ENCODE measurements around the gene DPH1.

Gene DPH1

DNA sequence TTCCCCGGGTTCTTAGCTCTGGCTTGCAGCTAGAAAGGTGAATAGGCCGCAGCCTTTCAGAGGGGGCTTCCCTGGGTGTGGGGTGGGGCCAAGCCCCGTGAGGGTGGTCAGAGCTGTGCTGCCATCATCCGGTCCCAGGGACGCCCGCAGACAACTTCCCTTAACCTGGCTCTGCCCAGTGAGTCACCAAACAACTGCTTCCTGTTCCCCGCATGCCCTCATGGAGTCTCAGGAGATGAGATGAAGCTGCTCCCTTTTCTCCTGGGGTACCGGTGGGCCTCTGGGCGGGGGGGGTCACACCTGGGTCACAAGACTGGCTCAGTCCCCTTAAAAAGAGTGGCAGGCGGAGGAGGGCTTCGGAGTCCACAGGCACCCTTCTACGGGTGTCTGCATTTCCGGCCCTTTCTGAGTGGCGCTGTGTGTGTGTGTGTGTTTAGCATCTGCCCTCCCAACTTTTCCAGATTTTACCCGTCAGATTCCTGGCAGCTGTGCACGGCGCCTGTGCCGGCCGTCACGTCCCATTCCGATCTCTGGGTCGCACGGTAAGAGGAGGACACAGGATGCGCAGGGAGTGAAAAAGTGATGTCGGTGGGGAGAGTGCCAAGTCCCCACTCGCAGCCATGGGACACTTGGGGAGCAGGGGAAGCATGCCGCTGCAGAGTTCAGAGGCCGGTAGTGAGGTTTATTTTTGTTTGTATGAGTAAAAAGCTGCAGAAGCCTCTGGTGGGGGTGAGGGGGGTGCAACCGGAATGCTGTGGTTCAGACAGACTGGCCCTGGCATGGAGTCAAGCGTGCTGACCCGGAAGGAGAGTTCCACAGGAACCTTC, 41.7 kb downstream of the DPH1 start:
- DNase-seq (ENCODE audit: low spot score) = no peak
- no peak overlapping the region for H3K4me3 ChIP-seq (ENCODE audit: severe bottlenecking)
- peaks cover 24% of the 10 kb centered on the region for H3K4me1 ChIP-seq (ENCODE audit: insufficient read depth, poor library complexity, severe bottlenecking)
- H3K36me3 ChIP-seq (ENCODE audit: low read depth) = peaks cover 5% of the 10 kb centered on the region; the same call in 1 of the 2 replicates
- ATAC-seq (ENCODE audit: low read depth) = no peak
- TF ChIP-seq, protein P1, sequence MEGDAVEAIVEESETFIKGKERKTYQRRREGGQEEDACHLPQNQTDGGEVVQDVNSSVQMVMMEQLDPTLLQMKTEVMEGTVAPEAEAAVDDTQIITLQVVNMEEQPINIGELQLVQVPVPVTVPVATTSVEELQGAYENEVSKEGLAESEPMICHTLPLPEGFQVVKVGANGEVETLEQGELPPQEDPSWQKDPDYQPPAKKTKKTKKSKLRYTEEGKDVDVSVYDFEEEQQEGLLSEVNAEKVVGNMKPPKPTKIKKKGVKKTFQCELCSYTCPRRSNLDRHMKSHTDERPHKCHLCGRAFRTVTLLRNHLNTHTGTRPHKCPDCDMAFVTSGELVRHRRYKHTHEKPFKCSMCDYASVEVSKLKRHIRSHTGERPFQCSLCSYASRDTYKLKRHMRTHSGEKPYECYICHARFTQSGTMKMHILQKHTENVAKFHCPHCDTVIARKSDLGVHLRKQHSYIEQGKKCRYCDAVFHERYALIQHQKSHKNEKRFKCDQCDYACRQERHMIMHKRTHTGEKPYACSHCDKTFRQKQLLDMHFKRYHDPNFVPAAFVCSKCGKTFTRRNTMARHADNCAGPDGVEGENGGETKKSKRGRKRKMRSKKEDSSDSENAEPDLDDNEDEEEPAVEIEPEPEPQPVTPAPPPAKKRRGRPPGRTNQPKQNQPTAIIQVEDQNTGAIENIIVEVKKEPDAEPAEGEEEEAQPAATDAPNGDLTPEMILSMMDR (IDR thresholded peaks at IDR 0.05; ENCODE audit: poor library complexity, severe bottlenecking) = no peak
- peak overlapping the region; percentile 9 for H3K27ac ChIP-seq (ENCODE audit: poor library complexity, severe bottlenecking)
- no peaks in the 10 kb centered on the region for H3K9me3 ChIP-seq (ENCODE audit: severe bottlenecking)
- H3K27me3 ChIP-seq (ENCODE audit: insufficient read depth, poor library complexity, severe bottlenecking) = no peaks in the 10 kb centered on the region

DNA sequence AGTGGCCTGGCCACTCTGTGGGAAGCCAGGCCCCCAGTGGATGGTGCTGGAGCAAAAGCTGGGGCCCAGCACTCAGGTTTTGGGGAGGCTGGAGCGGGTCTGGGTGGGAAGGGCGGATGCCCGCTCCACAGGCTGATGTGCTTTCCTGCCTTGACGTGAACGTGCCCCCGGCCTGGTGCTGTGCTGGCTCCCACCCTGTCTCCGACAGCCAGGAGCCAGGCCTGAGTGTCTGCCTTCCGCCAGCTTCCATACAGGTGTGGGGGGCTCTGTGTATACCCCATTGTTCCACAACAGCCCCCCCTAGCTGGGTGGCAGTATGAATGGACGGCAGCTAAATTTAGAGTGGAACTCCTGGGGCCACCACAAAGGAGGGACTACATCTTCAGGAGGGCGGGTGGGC, 45.0 kb downstream of the DPH1 start:
- Histone ChIP-seq H3K9me3 (ENCODE audit: severe bottlenecking) (no peaks in the 10 kb centered on the region), H3K4me1 (ENCODE audit: insufficient read depth, poor library complexity, severe bottlenecking) (peaks cover 6% of the 10 kb centered on the region), H3K27ac (ENCODE audit: poor library complexity, severe bottlenecking) (no peak overlapping the region), H3K36me3 (ENCODE audit: low read depth) (peaks cover 3% of the 10 kb centered on the region; the same call in 1 of the 2 replicates), H3K4me3 (ENCODE audit: severe bottlenecking) (no peak overlapping the region), H3K27me3 (ENCODE audit: insufficient read depth, poor library complexity, severe bottlenecking) (no peaks in the 10 kb centered on the region)
- DNase-seq (ENCODE audit: low spot score) = no peak
- TF ChIP-seq, protein P1 (IDR thresholded peaks at IDR 0.05; ENCODE audit: poor library complexity, severe bottlenecking) = no peak
- ATAC-seq (ENCODE audit: low read depth) = no peak

DNA sequence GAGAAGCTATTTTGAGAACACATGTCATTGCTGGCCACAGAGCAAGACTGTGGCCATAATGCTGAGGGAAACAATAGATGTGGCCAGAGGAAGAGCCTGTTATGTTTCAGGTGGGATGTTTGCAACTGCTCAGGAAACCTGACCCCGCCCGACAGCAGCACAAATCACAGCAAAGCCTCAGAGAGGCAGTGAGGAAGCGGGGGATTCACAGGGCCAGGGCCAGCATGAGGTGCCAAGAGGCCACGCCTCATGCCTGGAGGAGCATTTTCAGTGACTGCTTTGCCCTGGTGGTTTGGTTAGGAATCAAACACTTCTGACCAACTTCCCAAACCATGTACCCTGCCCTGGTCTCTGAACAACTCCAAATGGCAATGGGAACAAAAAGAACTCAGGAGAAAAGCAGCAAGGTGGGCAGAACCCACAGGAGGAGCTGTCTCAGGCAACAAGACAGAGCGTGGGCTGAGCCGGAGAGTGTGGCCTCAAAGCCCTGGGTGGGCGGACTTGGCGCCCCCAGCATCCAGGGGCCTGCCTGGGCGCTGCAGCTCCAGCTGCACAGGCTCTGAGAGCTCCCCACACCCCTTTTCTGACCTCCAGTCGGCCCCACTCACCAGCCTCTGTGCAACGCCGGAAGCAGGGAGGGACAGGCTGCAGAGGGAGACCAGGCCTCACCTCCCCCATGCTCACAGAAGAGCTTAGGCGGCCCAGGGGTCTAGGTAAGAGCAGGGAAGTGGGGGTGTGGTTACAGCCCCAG, 45.6 kb downstream of the DPH1 start:
- peak; percentile 62 for ATAC-seq (ENCODE audit: low read depth)
- no peaks in the 10 kb centered on the region for H3K27me3 ChIP-seq (ENCODE audit: insufficient read depth, poor library complexity, severe bottlenecking)
- H3K27ac ChIP-seq (ENCODE audit: poor library complexity, severe bottlenecking) = peak overlapping the region; percentile 8
- no peak for DNase-seq (ENCODE audit: low spot score)
- no peaks in the 10 kb centered on the region for H3K9me3 ChIP-seq (ENCODE audit: severe bottlenecking)
- TF ChIP-seq, protein P1 (IDR thresholded peaks at IDR 0.05; ENCODE audit: poor library complexity, severe bottlenecking) = no peak
- H3K4me1 ChIP-seq (ENCODE audit: insufficient read depth, poor library complexity, severe bottlenecking) = peaks cover 6% of the 10 kb centered on the region
- no peak overlapping the region for H3K4me3 ChIP-seq (ENCODE audit: severe bottlenecking)
- peaks cover 3% of the 10 kb centered on the region; the same call in 1 of the 2 replicates for H3K36me3 ChIP-seq (ENCODE audit: low read depth)

DNA sequence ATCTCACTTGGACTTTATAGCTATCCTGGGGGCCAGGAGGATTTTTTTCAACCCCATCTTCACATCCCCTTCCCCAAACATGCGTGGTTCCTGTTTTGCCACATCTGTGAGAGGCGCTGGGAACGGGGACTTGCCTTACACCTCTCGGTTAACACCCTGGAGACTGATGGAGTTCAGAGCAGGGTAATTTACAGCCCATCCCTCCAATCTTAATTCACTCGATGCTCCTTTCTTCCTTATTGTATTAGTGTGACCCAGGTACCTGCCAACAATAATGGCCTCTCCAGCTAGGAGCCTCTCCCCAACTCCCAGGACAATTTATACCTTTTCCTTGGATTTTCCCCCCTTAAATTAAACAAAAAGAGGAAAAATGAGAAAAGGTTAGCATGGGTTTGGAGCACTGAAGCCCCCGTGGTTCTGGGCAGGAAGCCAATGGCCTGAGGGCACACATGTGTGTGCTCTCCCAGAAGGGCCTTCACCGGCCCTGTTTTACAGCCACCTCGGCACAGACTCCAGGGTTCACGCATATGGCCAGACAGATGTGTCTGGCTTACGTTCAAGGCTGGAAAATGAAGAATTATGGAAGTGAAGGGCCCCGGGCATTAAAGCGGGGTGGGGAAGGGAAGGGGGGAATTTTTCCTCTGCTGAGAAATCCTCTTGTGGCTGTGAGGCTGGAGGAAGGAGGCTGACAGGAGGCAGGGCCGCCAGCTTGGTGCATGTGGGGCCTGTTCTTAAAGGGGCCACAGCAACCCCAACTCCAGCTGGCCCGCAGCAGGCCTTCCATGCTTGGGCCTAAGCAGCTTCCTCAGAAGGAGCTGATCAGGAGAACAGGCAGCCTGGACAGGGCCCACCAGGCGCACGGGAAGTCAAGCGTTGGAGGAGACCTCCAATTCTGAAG, 46.4 kb downstream of the DPH1 start:
- DNase-seq (ENCODE audit: low spot score) (no peak), ATAC-seq (ENCODE audit: low read depth) (no peak)
- H3K36me3 ChIP-seq (ENCODE audit: low read depth) = peaks cover 9% of the 10 kb centered on the region
- H3K27me3 ChIP-seq (ENCODE audit: insufficient read depth, poor library complexity, severe bottlenecking) = no peaks in the 10 kb centered on the region
- H3K4me3 ChIP-seq (ENCODE audit: severe bottlenecking) = no peak overlapping the region
- TF ChIP-seq, protein P1 (IDR thresholded peaks at IDR 0.05; ENCODE audit: poor library complexity, severe bottlenecking) = no peak
- peaks cover 9% of the 10 kb centered on the region for H3K4me1 ChIP-seq (ENCODE audit: insufficient read depth, poor library complexity, severe bottlenecking)
- peak overlapping the region; percentile 8 for H3K27ac ChIP-seq (ENCODE audit: poor library complexity, severe bottlenecking)
- H3K9me3 ChIP-seq (ENCODE audit: severe bottlenecking) = no peaks in the 10 kb centered on the region

Measured in RWPE2 (cell line).